Rectal smooth muscle tissue (tissue), 1 donor: ENCODE measurements around the gene FBN2.

Source experiments
- H3K27ac ChIP-seq: one replicate; pipeline ENCODE4 v1.7.0; 2013; ENCODE audit warnings: low read depth, low read length, inconsistent platforms
- H3K27me3 ChIP-seq: one replicate; pipeline ENCODE4 v1.7.0; 2013; ENCODE audit warnings: low read length; ENCODE audit not compliant: control insufficient read depth, insufficient read depth
- H3K36me3 ChIP-seq: one replicate; pipeline ENCODE4 v1.7.0; 2013; ENCODE audit warnings: low read length; ENCODE audit not compliant: control insufficient read depth, insufficient read depth
- H3K4me1 ChIP-seq: one replicate; pipeline ENCODE4 v1.7.0; 2013; ENCODE audit warnings: low read length; ENCODE audit not compliant: control insufficient read depth, insufficient read depth
- H3K4me3 ChIP-seq: one replicate; pipeline ENCODE4 v1.7.0; 2013; ENCODE audit warnings: low read length
- H3K9ac ChIP-seq: one replicate; pipeline ENCODE4 v1.7.0; 2013; ENCODE audit warnings: low read length

Gene FBN2

GRCh38 chr5:128538000-128538249 is at the start of gene FBN2:
Gene FBN2 (minus strand): TSS chr5:128538245. CDS start chr5:128537603, 642 bp downstream.
- no peaks in the 10 kb centered on the region for H3K36me3 ChIP-seq
- peaks cover 13% of the 10 kb centered on the region for H3K27me3 ChIP-seq
- H3K4me3 ChIP-seq = peak within 1 kb of the TSS; percentile 57
- H3K4me1 ChIP-seq = no peaks in the 10 kb centered on the region
- no peak within 1 kb of the TSS for H3K27ac ChIP-seq
- no peak within 1 kb of the TSS for H3K9ac ChIP-seq

- Histone ChIP-seq H3K27me3 (no peaks in the 10 kb centered on the region), H3K27ac (no peak overlapping the region), H3K36me3 (no peaks in the 10 kb centered on the region), H3K4me1 (no peaks in the 10 kb centered on the region), H3K9ac (no peak overlapping the region), H3K4me3 (no peak overlapping the region)
Measured at GRCh38 chr5:128587275-128587674, 49.2 kb upstream of the FBN2 start.

- H3K9ac ChIP-seq = no peak overlapping the region
- H3K27me3 ChIP-seq = no peaks in the 10 kb centered on the region
- no peaks in the 10 kb centered on the region for H3K36me3 ChIP-seq
- no peaks in the 10 kb centered on the region for H3K4me1 ChIP-seq
- H3K4me3 ChIP-seq = no peak overlapping the region
- H3K27ac ChIP-seq = no peak overlapping the region
Measured at GRCh38 chr5:128586848-128587247, 48.8 kb upstream of the FBN2 start.

GRCh38 chr5:128579639-128580038 is 41.6 kb upstream of the FBN2 start:
- Histone ChIP-seq H3K36me3 (no peaks in the 10 kb centered on the region), H3K9ac (no peak overlapping the region), H3K27me3 (no peaks in the 10 kb centered on the region), H3K27ac (no peak overlapping the region), H3K4me3 (no peak overlapping the region), H3K4me1 (no peaks in the 10 kb centered on the region)

GRCh38 chr5:128579093-128579492 is 41.0 kb upstream of the FBN2 start:
- no peak overlapping the region for H3K27ac ChIP-seq
- no peak overlapping the region for H3K4me3 ChIP-seq
- no peaks in the 10 kb centered on the region for H3K4me1 ChIP-seq
- no peaks in the 10 kb centered on the region for H3K36me3 ChIP-seq
- no peaks in the 10 kb centered on the region for H3K27me3 ChIP-seq
- H3K9ac ChIP-seq = no peak overlapping the region

GRCh38 chr5:128574041-128574440 is 36.0 kb upstream of the FBN2 start:
- no peaks in the 10 kb centered on the region for H3K4me1 ChIP-seq
- H3K9ac ChIP-seq = no peak overlapping the region
- no peaks in the 10 kb centered on the region for H3K36me3 ChIP-seq
- no peaks in the 10 kb centered on the region for H3K27me3 ChIP-seq
- no peak overlapping the region for H3K27ac ChIP-seq
- no peak overlapping the region for H3K4me3 ChIP-seq

GRCh38 chr5:128572930-128573319 is 34.9 kb upstream of the FBN2 start:
- no peaks in the 10 kb centered on the region for H3K36me3 ChIP-seq
- H3K9ac ChIP-seq = no peak overlapping the region
- H3K4me3 ChIP-seq = no peak overlapping the region
- H3K27ac ChIP-seq = no peak overlapping the region
- H3K27me3 ChIP-seq = no peaks in the 10 kb centered on the region
- no peaks in the 10 kb centered on the region for H3K4me1 ChIP-seq

- H3K27ac ChIP-seq = no peak overlapping the region
- no peak overlapping the region for H3K4me3 ChIP-seq
- H3K27me3 ChIP-seq = no peaks in the 10 kb centered on the region
- H3K9ac ChIP-seq = no peak overlapping the region
- H3K4me1 ChIP-seq = no peaks in the 10 kb centered on the region
- no peaks in the 10 kb centered on the region for H3K36me3 ChIP-seq
Measured at GRCh38 chr5:128572051-128572929, 34.2 kb upstream of the FBN2 start.

- no peaks in the 10 kb centered on the region for H3K4me1 ChIP-seq
- no peak overlapping the region for H3K9ac ChIP-seq
- no peaks in the 10 kb centered on the region for H3K36me3 ChIP-seq
- H3K27me3 ChIP-seq = no peaks in the 10 kb centered on the region
- H3K4me3 ChIP-seq = no peak overlapping the region
- no peak overlapping the region for H3K27ac ChIP-seq
Measured at GRCh38 chr5:128566178-128566577, 28.1 kb upstream of the FBN2 start.

- H3K9ac ChIP-seq = no peak overlapping the region
- no peak overlapping the region for H3K4me3 ChIP-seq
- no peaks in the 10 kb centered on the region for H3K4me1 ChIP-seq
- no peaks in the 10 kb centered on the region for H3K36me3 ChIP-seq
- no peaks in the 10 kb centered on the region for H3K27me3 ChIP-seq
- H3K27ac ChIP-seq = no peak overlapping the region
Measured at GRCh38 chr5:128559300-128560297, 21.6 kb upstream of the FBN2 start.

GRCh38 chr5:128553747-128554146 is 15.7 kb upstream of the FBN2 start:
- Histone ChIP-seq H3K27ac (no peak overlapping the region), H3K4me3 (no peak overlapping the region), H3K27me3 (no peaks in the 10 kb centered on the region), H3K9ac (no peak overlapping the region), H3K4me1 (no peaks in the 10 kb centered on the region), H3K36me3 (no peaks in the 10 kb centered on the region)

- Histone ChIP-seq H3K27ac (no peak overlapping the region), H3K4me3 (no peak overlapping the region), H3K36me3 (no peaks in the 10 kb centered on the region), H3K9ac (no peak overlapping the region), H3K27me3 (no peaks in the 10 kb centered on the region), H3K4me1 (no peaks in the 10 kb centered on the region)
Measured at GRCh38 chr5:128551476-128551875, 13.4 kb upstream of the FBN2 start.
